ENCODE measurements around the gene SLC2A2.

GRCh38 chr3:171038342-171038741 lies 11.8 kb upstream of the SLC2A2 start:
- TF ChIP-seq, protein P1, sequence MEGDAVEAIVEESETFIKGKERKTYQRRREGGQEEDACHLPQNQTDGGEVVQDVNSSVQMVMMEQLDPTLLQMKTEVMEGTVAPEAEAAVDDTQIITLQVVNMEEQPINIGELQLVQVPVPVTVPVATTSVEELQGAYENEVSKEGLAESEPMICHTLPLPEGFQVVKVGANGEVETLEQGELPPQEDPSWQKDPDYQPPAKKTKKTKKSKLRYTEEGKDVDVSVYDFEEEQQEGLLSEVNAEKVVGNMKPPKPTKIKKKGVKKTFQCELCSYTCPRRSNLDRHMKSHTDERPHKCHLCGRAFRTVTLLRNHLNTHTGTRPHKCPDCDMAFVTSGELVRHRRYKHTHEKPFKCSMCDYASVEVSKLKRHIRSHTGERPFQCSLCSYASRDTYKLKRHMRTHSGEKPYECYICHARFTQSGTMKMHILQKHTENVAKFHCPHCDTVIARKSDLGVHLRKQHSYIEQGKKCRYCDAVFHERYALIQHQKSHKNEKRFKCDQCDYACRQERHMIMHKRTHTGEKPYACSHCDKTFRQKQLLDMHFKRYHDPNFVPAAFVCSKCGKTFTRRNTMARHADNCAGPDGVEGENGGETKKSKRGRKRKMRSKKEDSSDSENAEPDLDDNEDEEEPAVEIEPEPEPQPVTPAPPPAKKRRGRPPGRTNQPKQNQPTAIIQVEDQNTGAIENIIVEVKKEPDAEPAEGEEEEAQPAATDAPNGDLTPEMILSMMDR (IDR thresholded peaks at IDR 0.05) = no peak
- no peak for TF ChIP-seq POLR2AphosphoS5 (IDR thresholded peaks at IDR 0.05)
